Mesothelial cell of epicardium (in vitro differentiated cells): ENCODE measurements around the gene POLK. TPM values are rescaled to one million over a fixed set of nuclear protein-coding genes. Genes with fewer than 3 reads are reported as not detected.

Experiments
- DNase-seq, 2 experiments: peaks; one replicate each; pipeline ENCODE4 v3.0.0; 2021; ENCODE audit warnings: low spot score in 2 of 2; ENCODE audit not compliant: unreplicated experiment in 2 of 2
- H3K27ac Mint-ChIP-seq: 2 replicates; pipeline ENCODE4 v1.8.0; 2021; ENCODE audit warnings: mixed read lengths
- H3K27me3 Mint-ChIP-seq: 2 replicates; pipeline ENCODE4 v1.8.0; 2021; ENCODE audit warnings: low read depth, mixed read lengths
- H3K36me3 Mint-ChIP-seq: 2 replicates; pipeline ENCODE4 v1.8.0; 2021; ENCODE audit warnings: mixed read lengths
- H3K4me1 Mint-ChIP-seq: 2 replicates; pipeline ENCODE4 v1.8.0; 2021; ENCODE audit warnings: mixed read lengths
- H3K4me3 Mint-ChIP-seq: 2 replicates; pipeline ENCODE4 v1.8.0; 2021; ENCODE audit warnings: mild to moderate bottlenecking, moderate library complexity, mixed read lengths
- H3K9me3 Mint-ChIP-seq: 2 replicates; pipeline ENCODE4 v1.8.0; 2021; ENCODE audit warnings: mixed read lengths
- total RNA-seq: library from RNA; stranded (reverse); gene quantifications from 3 replicates; pipeline ENCODE4 v1.2.1, GENCODE V29; 2021
- TF ChIP-seq, protein P1 (sequence below): fragments of 200-600 bp; sonication (generic); IDR thresholded peaks from one replicate; pipeline ENCODE4 v1.5.0; 2021; ENCODE audit warnings: antibody characterized with exemption; ENCODE audit not compliant: unreplicated experiment

Gene POLK
- total RNA-seq, 1 donor from 2014 or later: 29.2 TPM

DNA sequence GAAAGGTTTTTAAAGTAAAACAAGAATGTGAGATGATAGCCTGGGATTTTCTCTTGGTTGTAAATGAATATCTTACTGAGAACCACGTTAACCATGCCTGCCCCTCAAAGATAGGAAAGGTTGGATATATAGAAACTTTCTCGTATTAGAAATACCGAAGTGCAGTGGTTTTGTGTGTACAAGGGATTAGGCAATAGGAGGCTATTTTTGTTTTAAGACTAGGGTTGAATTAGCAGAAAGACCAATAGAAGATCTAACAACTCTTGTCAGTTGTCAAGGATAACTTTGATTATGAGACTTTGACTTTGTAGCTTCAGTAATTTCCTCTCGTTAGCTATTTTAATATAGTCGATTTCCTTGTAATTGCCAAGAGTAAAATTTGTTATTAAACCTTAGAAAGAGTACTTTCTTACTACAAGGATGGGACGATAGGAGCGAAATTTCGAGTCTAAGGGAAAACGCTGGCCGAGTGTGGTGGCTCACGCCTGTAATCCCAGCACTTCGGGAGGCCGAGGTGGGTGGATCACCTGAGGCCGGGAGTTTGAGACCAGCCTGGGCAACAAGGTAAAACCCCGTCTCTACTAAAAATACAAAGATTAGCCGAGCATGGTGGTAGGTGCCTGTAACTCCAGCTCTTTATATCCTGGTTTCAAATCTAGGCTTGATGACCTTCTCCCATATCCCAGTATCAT lies 838 bp downstream of the POLK start:
- no peaks in the 10 kb centered on the region for H3K27me3 Mint-ChIP-seq
- H3K27ac Mint-ChIP-seq: peak overlapping the region; percentile 98
- no peak for DNase-seq
- TF ChIP-seq, protein P1, sequence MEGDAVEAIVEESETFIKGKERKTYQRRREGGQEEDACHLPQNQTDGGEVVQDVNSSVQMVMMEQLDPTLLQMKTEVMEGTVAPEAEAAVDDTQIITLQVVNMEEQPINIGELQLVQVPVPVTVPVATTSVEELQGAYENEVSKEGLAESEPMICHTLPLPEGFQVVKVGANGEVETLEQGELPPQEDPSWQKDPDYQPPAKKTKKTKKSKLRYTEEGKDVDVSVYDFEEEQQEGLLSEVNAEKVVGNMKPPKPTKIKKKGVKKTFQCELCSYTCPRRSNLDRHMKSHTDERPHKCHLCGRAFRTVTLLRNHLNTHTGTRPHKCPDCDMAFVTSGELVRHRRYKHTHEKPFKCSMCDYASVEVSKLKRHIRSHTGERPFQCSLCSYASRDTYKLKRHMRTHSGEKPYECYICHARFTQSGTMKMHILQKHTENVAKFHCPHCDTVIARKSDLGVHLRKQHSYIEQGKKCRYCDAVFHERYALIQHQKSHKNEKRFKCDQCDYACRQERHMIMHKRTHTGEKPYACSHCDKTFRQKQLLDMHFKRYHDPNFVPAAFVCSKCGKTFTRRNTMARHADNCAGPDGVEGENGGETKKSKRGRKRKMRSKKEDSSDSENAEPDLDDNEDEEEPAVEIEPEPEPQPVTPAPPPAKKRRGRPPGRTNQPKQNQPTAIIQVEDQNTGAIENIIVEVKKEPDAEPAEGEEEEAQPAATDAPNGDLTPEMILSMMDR: no peak
- H3K9me3 Mint-ChIP-seq: peaks cover 9% of the 10 kb centered on the region
- H3K4me1 Mint-ChIP-seq: peaks cover 37% of the 10 kb centered on the region
- peaks cover 9% of the 10 kb centered on the region for H3K36me3 Mint-ChIP-seq
- H3K4me3 Mint-ChIP-seq: peak overlapping the region; percentile 98

DNA sequence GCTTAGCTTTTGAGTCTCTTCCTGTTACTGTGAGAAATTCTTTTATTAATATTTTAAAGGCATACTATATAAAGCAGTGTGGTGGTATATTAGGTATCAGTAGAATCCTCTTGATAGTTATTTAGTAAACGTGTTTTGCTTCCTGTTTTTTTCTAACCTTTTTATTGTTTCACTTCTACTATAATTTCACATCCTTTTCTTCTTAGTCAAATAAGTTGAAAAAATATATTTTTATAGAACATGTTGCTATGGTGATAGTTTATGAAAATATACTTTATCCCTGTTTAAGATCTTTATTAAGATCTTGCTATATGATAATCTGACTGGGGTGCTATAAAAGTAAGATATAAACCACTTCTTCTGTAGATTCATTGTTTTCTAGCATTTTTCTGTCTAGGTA lies 2.1 kb downstream of the POLK start:
- peaks cover 27% of the 10 kb centered on the region for H3K4me1 Mint-ChIP-seq
- TF ChIP-seq, protein P1: no peak
- no peak for DNase-seq
- peaks cover 13% of the 10 kb centered on the region for H3K36me3 Mint-ChIP-seq
- H3K27ac Mint-ChIP-seq: no peak overlapping the region
- H3K27me3 Mint-ChIP-seq: no peaks in the 10 kb centered on the region
- H3K4me3 Mint-ChIP-seq: no peak overlapping the region
- peaks cover 15% of the 10 kb centered on the region for H3K9me3 Mint-ChIP-seq

DNA sequence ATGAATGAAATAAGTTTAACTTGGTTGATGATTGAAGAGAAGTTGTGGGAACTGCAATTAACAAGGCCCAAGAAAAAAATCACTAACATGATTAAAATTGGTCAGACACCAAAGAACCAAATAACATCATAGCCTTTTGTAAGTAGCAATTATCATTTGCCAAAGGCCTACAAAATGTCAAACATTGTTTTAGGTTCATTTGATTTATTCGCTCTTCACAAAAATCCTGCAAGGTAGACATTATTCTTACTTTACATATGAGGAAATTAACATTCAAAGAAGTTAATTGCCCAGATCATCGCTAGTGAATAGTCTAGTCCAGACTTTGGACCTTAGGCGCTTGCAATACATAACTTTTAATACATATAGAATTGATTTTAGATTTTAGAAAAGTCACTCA lies 2.6 kb downstream of the POLK start:
- Mint-ChIP-seq H3K9me3 (peaks cover 19% of the 10 kb centered on the region), H3K36me3 (peaks cover 17% of the 10 kb centered on the region), H3K27ac (no peak overlapping the region), H3K4me1 (peaks cover 27% of the 10 kb centered on the region), H3K4me3 (no peak overlapping the region), H3K27me3 (no peaks in the 10 kb centered on the region)
- no peak for DNase-seq
- TF ChIP-seq, protein P1: no peak

DNA sequence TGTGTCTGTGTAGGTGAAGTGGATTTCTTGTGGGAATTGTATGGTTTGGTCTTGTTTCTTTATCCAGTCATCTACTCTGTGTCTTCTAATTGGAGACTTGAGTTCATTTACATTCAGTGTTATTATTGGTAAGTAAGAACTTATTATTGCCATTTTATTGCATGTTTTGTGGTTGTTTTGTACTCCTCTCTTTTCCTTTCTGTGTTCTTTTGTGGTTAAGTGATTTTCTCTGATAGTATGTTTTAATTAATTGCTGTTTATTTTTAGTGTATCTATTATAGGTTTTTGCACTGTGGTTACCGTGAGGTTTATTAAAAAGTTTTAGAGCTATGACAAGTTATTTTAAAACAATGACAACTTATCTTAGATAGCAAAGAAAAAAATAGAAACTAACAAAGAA lies 8.1 kb downstream of the POLK start:
- H3K9me3 Mint-ChIP-seq: peaks cover 47% of the 10 kb centered on the region

DNA sequence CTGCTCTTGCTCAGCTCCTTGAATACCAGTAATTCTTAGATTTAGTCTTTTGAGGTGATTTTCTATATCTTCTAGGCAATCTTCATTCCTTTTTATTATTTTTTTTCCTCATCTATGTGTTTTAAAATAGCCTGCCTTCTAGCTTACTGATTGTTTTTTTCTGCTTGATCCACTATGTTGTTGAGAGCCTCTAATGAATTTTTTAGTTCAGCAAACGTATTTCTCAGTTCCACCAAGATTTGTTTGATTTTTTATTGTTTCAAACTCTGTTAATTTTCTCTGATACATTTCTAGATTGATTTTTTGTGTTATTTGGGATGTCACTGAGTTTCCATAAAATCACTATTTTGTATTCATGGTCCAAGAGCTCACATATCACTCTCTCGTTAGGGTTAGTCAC lies 9.5 kb downstream of the POLK start:
- TF ChIP-seq, protein P1: no peak
- DNase-seq: no peak
- Mint-ChIP-seq H3K4me3 (no peak overlapping the region), H3K4me1 (peaks cover 5% of the 10 kb centered on the region), H3K9me3 (peaks cover 47% of the 10 kb centered on the region), H3K36me3 (peaks cover 43% of the 10 kb centered on the region), H3K27me3 (no peaks in the 10 kb centered on the region), H3K27ac (no peak overlapping the region)

More for the DNA sequence above, 8.1 kb downstream of the POLK start:
- Mint-ChIP-seq H3K4me1 (peaks cover 3% of the 10 kb centered on the region), H3K27me3 (no peaks in the 10 kb centered on the region), H3K36me3 (peaks cover 43% of the 10 kb centered on the region), H3K4me3 (no peak overlapping the region), H3K27ac (no peak overlapping the region)
- no peak for DNase-seq
- TF ChIP-seq, protein P1: no peak
